Activated CD4-positive, alpha-beta T cell treated with anti-CD3 and anti-CD28 coated beads, Interleukin-2, Interleukin-6, amounts not matched to agents 100 ng/mL and 50 ng/mL, durations not matched to agents 16 hours and 8 hours (primary cell): ENCODE data around the gene CAPN3.

Source experiments
- DNase-seq: peaks from one replicate; pipeline ENCODE4 v3.0.0-alpha.2; 2020

Gene CAPN3

DNA sequence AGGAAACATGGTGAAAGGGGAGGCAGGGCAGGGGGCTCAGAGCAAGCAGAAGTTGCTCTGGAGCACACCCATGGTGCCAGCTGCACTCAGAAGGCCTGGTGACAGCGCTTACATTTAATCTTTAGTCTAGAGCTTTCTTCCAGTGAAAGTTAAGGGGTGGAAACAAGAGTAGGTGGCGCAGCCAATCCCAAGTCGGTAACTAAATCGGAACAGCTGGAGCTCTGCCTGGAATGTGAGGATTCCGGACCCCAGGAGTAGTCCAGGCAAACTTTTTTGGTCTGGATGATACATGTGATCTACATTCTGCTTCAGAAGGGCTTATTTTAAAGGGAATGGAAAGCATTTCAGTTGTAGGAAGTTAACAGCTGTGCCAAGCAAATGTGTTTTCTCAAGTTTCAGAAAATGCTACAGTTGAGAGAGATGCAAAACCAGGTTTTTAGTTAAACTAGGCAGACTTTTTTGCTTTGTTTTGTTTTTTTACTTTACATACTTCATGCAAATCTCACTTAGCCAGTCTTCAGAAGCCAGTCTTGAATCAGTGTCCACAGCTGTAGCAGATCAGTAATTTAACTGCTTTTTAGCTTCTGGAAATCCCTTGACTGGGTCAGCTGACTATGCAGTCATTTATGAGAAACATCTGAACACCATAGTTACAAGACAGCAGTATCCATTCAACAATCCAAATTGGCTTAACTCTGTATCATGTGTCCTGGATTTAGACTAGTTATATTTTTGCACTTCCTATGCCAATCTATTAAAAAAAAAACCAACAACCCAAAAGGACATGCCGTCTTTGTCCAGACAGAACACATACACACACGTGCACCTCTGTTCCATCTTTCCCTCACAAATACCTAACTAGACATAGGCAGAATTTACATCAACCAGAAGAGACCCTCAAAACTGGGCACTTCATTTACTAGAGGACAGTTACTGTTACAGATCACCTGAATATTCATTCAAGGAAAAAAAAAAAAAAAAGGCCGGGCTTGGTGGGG lies 98.4 kb downstream of the CAPN3 start:
- DNase-seq: no peak

DNA sequence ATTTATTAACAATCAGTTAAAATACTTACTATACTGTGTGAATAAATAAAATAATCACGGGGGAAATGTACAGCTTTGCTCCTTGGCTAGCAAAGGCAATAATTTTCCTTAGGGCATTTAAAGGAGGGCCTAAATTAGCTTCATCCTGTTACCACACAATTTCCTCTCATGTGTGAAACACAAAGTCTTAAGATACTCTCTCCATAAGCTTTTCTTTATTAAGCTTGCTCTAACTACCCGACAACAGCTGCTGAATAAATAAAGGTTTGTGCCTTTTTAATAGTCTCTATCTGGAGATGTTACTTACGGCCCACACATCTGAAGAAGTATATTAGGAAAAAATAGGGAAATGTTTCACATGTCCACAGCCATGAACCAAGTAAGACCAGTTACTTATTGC lies 102.0 kb downstream of the CAPN3 start:
- no peak for DNase-seq
